Thyroid gland (tissue), 4 donors: ENCODE results near the gene ZNF8. TPM values are rescaled to one million over a fixed set of nuclear protein-coding genes. Genes with fewer than 3 reads are reported as not detected.
A peak's percentile ranks its signal among the peaks of the same experiment; 100 is the strongest.

Experiments
- DNase-seq, 2 donors: peaks; one replicate each; pipeline ENCODE4 v3.0.0-alpha.2; 2019
- H3K27ac ChIP-seq, 3 donors: fragments of 200-600 bp; sonication (generic); 1 replicate in 2 of 3; 2 replicates in 1 of 3; pipeline ENCODE4 v1.5.1; 2016 to 2019; ENCODE audit warnings: mild to moderate bottlenecking in 1 of 3, moderate library complexity in 1 of 3
- H3K27me3 ChIP-seq: fragments of 200-600 bp; sonication (generic); one replicate; pipeline ENCODE4 v1.5.1; 2019
- H3K36me3 ChIP-seq, 2 donors: fragments of 200-600 bp; sonication (generic); one replicate each; pipeline ENCODE4 v1.5.1; 2016 to 2019
- H3K4me1 ChIP-seq, 2 donors: fragments of 200-600 bp; sonication (generic); one replicate each; pipeline ENCODE4 v1.5.1; 2017 to 2019
- H3K4me3 ChIP-seq, 3 donors: fragments of 200-600 bp; sonication (generic); replicated peaks in 1 of 3; 1 replicate in 2 of 3; 2 replicates in 1 of 3; pipeline ENCODE4 v1.5.1; 2016; ENCODE audit warnings: mild to moderate bottlenecking in 1 of 3
- H3K9me3 ChIP-seq: fragments of 200-600 bp; sonication (generic); one replicate; pipeline ENCODE4 v1.5.1; 2017
- CTCF ChIP-seq, 6 experiments: fragments of 200-600 bp in 3 of 6; fragments of 450-650 bp in 3 of 6; sonication (generic) in 3 of 6; IDR thresholded peaks; one replicate each; pipeline ENCODE4 v1.5.1; 2016 to 2019; ENCODE audit warnings: antibody characterized with exemption in 6 of 6, mild to moderate bottlenecking in 2 of 6, inconsistent platforms in 1 of 6, moderate library complexity in 1 of 6
- POLR2A ChIP-seq, 2 donors: fragments of 450-650 bp; IDR thresholded peaks; one replicate each; pipeline ENCODE4 v1.6.1; 2017; ENCODE audit warnings: antibody characterized with exemption in 2 of 2, mild to moderate bottlenecking in 2 of 2, moderate library complexity in 1 of 2
- WGBS, 2 donors: methylation state at CpG; one replicate each; pipeline ENCODE4 v1.1.5; 2017; 5-methylcytosine and 5-hydroxymethylcytosine counted together
- intact Hi-C: fragments of 100-400 bp; cut with DNase I; formaldehyde crosslinking; loops from one replicate; pipeline ENCODE4 v1.15.1; 2023
- total RNA-seq, 4 donors: library from RNA; depleted of rRNA; stranded (reverse); fragments of >200 nt; gene quantifications; one replicate each; pipeline ENCODE4 v1.2.3, GENCODE V29; 2016

Gene ZNF8
- total RNA-seq, 4 donors from 2014 or later, result 9.7 to 14.7 (median 10.3) TPM

- intact Hi-C loops, result no loop called here
- Histone ChIP-seq H3K27me3 (no peaks in the 10 kb centered on the region), H3K4me3 (no peak overlapping the region), H3K36me3 (peaks cover 32% of the 10 kb centered on the region in 2 donors), H3K4me1 (no peaks in the 10 kb centered on the region), H3K27ac (no peak overlapping the region), H3K9me3 (no peaks in the 10 kb centered on the region)
- DNase-seq, result no peak
- WGBS, 2 donors, result 93 to 95% methylated on average over 7 of the region's 7 CpGs
- TF ChIP-seq POLR2A (IDR thresholded peaks at IDR 0.05) (no peak), CTCF (IDR thresholded peaks at IDR 0.05) (no peak)
These were observed 17.3 kb downstream of the ZNF8 start for GRCh38 chr19:58296104-58296503.

GRCh38 chr19:58300620-58301019 lies 21.9 kb downstream of the ZNF8 start:
- Histone ChIP-seq H3K4me1 (no peaks in the 10 kb centered on the region), H3K9me3 (no peaks in the 10 kb centered on the region), H3K36me3 (peaks cover 4 to 5% of the 10 kb centered on the region in 2 donors), H3K4me3 (no peak overlapping the region), H3K27me3 (no peaks in the 10 kb centered on the region), H3K27ac (no peak overlapping the region)
- intact Hi-C loops, result loop anchor here (10.0 kb wide), 1 partner anchor 76 kb away; the partner anchor contains the start of gene ZNF544
- WGBS, 2 donors, result 94 to 96% methylated on average over 7 of the region's 7 CpGs
- no peak for TF ChIP-seq CTCF (IDR thresholded peaks at IDR 0.05)
- no peak for TF ChIP-seq POLR2A (IDR thresholded peaks at IDR 0.05)
- DNase-seq, result no peak

- peaks cover 5 to 13% of the 10 kb centered on the region in 2 donors for H3K4me1 ChIP-seq
- no peak for TF ChIP-seq POLR2A (IDR thresholded peaks at IDR 0.05)
- no peak for TF ChIP-seq CTCF (IDR thresholded peaks at IDR 0.05)
- H3K4me3 ChIP-seq, result no peak overlapping the region
- H3K27me3 ChIP-seq, result no peaks in the 10 kb centered on the region
- peaks cover 4 to 15% of the 10 kb centered on the region in 2 donors for H3K36me3 ChIP-seq
- 81 to 89% methylated on average over 7 of the region's 7 CpGs for WGBS, 2 donors
- no peak overlapping the region for H3K27ac ChIP-seq
- intact Hi-C loops, result loop anchor here (10.0 kb wide), 1 partner anchor 79 kb away; the partner anchor contains the start of gene ZNF544
- no peaks in the 10 kb centered on the region for H3K9me3 ChIP-seq
- no peak for DNase-seq
These were observed 25.5 kb downstream of the ZNF8 start for GRCh38 chr19:58304255-58304654.

- WGBS, 2 donors, result 13% methylated on average over 7 of the region's 7 CpGs
- H3K27ac ChIP-seq, result peak overlapping the region; percentile 36 to 76 (median 54)
- TF ChIP-seq CTCF (IDR thresholded peaks at IDR 0.05) (no peak), POLR2A (IDR thresholded peaks at IDR 0.05) (no peak)
- H3K36me3 ChIP-seq, result peaks cover 9 to 15% of the 10 kb centered on the region in 2 donors
- H3K4me3 ChIP-seq, result peak overlapping the region in 1 of 3 donors; percentile 88
- no peak for DNase-seq
- intact Hi-C loops, result loop anchor here (10.0 kb wide), 1 partner anchor 80 kb away; the partner anchor contains the start of gene ZNF544
- peaks cover 5 to 13% of the 10 kb centered on the region in 2 donors for H3K4me1 ChIP-seq
- H3K9me3 ChIP-seq, result no peaks in the 10 kb centered on the region
- no peaks in the 10 kb centered on the region for H3K27me3 ChIP-seq
These were observed 26.0 kb downstream of the ZNF8 start for GRCh38 chr19:58304748-58305064.

- peak; percentile 96 to 97 for DNase-seq
- H3K27ac ChIP-seq, result peak within 1 kb of the TSS; percentile 36 to 76 (median 72)
- peak within 1 kb of the TSS; percentile 44 to 88 (median 46) for H3K4me3 ChIP-seq
- 1% methylated on average over 38 to 54 of the region's 55 CpGs for WGBS, 2 donors
- intact Hi-C loops, result loop anchor here (10.0 kb wide), 1 partner anchor 80 kb away; the partner anchor contains the start of gene ZNF544
- TF ChIP-seq POLR2A (IDR thresholded peaks at IDR 0.05) (peak in 1 of 2 donors; percentile 86), CTCF (IDR thresholded peaks at IDR 0.05) (peak in 4 of 6 experiments; percentile 35 to 48 (median 45))
- H3K36me3 ChIP-seq, result peaks cover 8 to 13% of the 10 kb centered on the region in 2 donors
- H3K4me1 ChIP-seq, result peaks cover 5 to 13% of the 10 kb centered on the region in 2 donors
- no peaks in the 10 kb centered on the region for H3K27me3 ChIP-seq
- H3K9me3 ChIP-seq, result no peaks in the 10 kb centered on the region
These were observed 26.5 kb downstream of the ZNF8 start, which contains the start of gene ERVK3-1 for GRCh38 chr19:58305065-58305931. TSS of gene ERVK3-1 (plus strand) at chr19:58305377. CDS start at chr19:58312169, 6,792 bp downstream.
